Measurements from ENCODE around the gene OPN3.

Gene OPN3

DNA sequence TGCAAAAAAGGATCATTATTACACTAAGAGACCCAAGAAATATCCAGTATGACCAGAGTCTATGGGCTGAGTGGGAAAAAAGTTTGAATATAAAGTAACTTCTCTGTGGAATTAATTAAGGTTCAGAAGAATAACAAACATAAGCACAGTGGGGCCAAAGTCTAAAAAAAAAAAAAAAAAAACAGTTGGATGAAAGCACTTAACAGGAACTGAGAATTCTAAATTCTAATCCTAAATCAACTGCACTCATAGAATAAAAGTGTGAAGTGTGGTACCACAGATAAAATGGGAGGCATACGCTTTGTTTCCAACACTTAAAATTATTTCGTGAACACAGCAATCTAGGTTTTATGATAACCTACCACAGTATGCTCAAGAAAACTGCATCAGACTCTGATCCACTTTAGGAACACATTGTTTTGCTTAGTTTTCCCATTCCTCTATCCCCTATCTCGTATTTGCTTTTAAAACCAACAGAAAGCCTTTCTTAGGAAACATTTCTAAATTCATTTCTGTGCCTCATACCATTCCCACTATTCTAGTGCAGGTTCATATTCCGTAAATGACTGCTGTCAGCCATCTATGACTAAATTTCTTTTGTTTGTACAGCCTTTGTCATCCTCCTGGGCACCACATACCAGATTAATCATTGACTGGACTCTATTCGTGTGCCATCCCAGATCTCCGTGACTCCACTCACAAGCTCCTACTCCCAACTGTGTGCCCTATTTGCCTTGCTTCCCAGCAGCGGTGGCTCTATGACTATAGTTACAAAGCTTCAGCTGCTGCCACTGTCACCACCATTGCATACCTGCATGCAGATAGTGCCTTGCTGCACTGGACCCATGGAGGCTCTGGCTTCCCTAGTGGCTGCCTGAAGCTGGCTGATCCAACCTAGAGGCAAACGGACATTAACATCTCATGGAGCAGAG lies 24.9 kb downstream of the OPN3 start:
- DNase-seq (ENCODE audit: low read depth), result no peak

GRCh38 chr1:241614572-241614971 lies 25.6 kb downstream of the OPN3 start:
- no peak for DNase-seq (ENCODE audit: low read depth)

DNA sequence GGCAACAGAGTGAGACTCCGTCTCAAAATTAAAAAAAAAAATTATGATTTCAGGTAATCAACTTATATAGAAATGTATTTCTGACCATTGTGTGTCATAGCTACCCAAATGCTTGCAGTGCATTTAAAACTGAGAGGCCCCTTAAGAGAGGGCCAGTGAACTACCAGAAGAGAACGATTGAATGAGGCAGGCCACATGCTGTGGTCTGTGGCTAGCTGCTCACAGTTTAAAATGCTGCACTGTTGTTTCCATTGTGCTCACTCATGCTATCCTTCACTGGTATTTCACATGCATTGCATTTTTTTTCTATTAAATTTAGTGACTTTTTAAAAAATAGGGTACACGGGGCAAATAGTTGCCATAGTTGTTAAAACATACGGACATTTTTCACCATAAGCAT lies 26.0 kb downstream of the OPN3 start:
- no peak for DNase-seq (ENCODE audit: low read depth)

- DNase-seq (ENCODE audit: low read depth), result no peak
Observed at GRCh38 chr1:241612533-241613477, 27.4 kb downstream of the OPN3 start.

DNA sequence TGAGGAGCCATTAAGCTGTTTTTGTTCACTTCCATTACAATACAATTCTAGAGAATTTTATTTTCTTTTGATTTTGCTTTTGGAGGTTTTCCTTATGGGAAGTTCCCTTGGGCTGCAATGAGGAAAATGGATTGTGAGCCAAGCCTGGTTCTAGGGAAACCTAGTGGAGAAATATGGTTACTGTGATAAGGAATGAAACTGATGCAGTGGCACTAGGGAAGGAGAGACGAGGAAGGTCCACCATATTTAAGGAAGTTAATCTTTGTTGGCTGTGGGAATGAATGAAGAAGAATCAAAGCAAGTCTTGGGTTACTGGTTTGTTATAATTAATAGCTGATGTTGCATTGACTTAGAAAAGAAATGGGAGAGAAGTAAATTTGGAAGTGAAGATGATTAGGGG lies 28.4 kb downstream of the OPN3 start:
- DNase-seq (ENCODE audit: low read depth), result no peak

- no peak for DNase-seq (ENCODE audit: low read depth)
Observed at GRCh38 chr1:241611063-241611462, 29.1 kb downstream of the OPN3 start.

- DNase-seq (ENCODE audit: low read depth), result no peak
Observed at GRCh38 chr1:241610056-241610815, 29.9 kb downstream of the OPN3 start.

- DNase-seq (ENCODE audit: low read depth), result no peak
Observed at GRCh38 chr1:241608379-241609033, 31.7 kb downstream of the OPN3 start.

- no peak for DNase-seq (ENCODE audit: low read depth)
Observed at GRCh38 chr1:241607497-241607896, 32.7 kb downstream of the OPN3 start.

GRCh38 chr1:241606544-241606943 lies 33.6 kb downstream of the OPN3 start:
- DNase-seq (ENCODE audit: low read depth), result no peak

GRCh38 chr1:241605146-241605805 lies 34.9 kb downstream of the OPN3 start:
- DNase-seq (ENCODE audit: low read depth), result no peak

GRCh38 chr1:241603731-241604245 lies 36.4 kb downstream of the OPN3 start:
- DNase-seq (ENCODE audit: low read depth), result no peak

DNA sequence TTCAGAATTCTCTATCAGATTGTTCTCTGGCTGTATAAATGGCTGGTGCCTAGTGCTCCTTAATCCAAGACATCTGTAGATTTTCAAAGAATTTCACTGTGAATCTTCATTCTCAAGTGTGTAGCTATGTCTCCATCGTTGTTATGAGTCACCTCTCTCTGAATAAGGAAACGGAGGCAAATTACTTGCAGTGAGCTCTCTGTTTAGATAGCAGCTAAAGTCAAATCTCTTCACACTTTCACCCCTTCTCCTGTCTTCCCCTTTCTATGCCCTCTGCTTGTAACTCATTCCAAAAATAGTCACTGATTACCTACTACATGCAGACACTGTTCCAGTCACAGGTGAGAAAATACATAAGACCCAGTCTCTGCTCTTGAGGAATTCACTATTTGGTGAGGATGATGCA lies 39.7 kb downstream of the OPN3 start:
- no peak for DNase-seq (ENCODE audit: low read depth)

GRCh38 chr1:241598249-241598648 lies 41.9 kb downstream of the OPN3 start:
- DNase-seq (ENCODE audit: low read depth), result no peak

DNA sequence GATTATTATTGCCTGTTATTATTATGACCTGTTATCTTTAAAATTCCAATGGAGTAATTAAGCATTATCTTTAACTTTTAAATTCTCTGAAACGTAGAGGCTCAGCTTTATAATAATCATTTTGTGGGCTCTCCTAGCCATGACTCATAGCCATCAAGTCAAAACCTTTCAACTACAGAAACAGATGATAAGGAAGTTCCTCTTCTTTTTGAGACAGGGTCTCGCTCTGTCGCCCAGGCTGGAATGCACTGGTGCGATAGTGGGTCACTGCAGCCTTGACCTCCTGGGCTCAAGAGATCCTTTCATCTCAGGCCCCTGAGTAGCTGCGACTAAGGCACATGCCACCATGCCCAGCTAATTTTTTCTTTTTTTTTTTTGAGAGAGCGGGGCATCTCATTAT lies 43.5 kb downstream of the OPN3 start:
- no peak for DNase-seq (ENCODE audit: low read depth)

GRCh38 chr1:241593186-241593585 lies 47.0 kb downstream of the OPN3 start:
- no peak for DNase-seq (ENCODE audit: low read depth)

DNA sequence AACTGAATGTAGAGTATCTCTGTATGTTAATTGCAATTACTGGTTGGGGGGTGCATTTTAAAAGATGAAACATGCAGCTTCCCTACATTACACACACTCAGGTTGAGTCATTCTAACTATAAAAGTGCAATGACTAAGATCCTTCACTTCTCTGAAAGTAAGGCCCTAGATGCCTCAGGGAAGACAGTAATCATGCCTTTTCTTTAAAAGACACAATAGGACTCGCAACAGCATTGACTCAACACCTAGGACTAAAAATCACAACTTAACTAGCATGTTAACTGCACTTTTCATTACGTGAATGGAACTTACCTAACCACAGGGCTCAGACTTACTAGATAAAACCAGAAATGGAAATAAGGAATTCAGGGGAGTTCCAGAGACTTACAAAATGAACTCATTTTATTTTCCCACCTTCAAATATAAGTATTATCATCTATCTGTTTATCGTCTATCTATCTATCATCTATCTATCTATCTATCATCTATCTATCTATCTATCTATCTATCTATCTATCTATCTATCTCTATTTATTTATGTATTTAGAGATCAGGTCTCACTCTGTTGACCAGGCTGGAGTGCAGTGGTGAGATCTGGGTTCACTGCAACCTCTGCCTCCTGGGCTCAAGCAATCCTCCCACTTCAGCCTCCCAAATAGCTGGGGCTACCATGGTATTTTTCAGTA lies 47.8 kb downstream of the OPN3 start:
- DNase-seq (ENCODE audit: low read depth), result no peak

GRCh38 chr1:241591736-241592135 lies 48.4 kb downstream of the OPN3 start:
- no peak for DNase-seq (ENCODE audit: low read depth)

- no peak for DNase-seq (ENCODE audit: low read depth)
Observed at GRCh38 chr1:241591317-241591716, 48.9 kb downstream of the OPN3 start.

GRCh38 chr1:241590719-241591118 lies 49.5 kb downstream of the OPN3 start:
- no peak for DNase-seq (ENCODE audit: low read depth)

Data from activated T-helper 9 cell treated with anti-CD3 and anti-CD28 coated beads, Interleukin-2, amount 50 U/mL, for 16 hours (primary cell).